HG03378 (cell line): ENCODE results near the gene CCDC142.

ENCODE experiments used
- ATAC-seq: cut with Tn5 transposase; IDR thresholded peaks from one replicate; pipeline ENCODE4 v1.9.1; 2021; ENCODE audit warnings: mild to moderate bottlenecking, moderate library complexity; ENCODE audit not compliant: unreplicated experiment

Gene CCDC142

GRCh38 chr2:74482801-74483674 lies at the start of gene CCDC142, which contains the start of gene TTC31:
TSS of gene CCDC142 (minus strand) at chr2:74482998. CDS start at chr2:74482837, 161 bp downstream.
TSS of gene TTC31 (plus strand) at chr2:74483081. CDS start at chr2:74483096, 15 bp downstream.
- peak; percentile 88 for ATAC-seq

- no peak for ATAC-seq
Measured at GRCh38 chr2:74532222-74532621, 49.4 kb upstream of the CCDC142 start.

GRCh38 chr2:74531666-74532065 lies 48.9 kb upstream of the CCDC142 start:
- no peak for ATAC-seq

- ATAC-seq, result peak; percentile 39
Measured at GRCh38 chr2:74530239-74531187, 47.7 kb upstream of the CCDC142 start.

GRCh38 chr2:74529357-74530238 lies 46.8 kb upstream of the CCDC142 start, which contains the start of the genes AUP1 and HTRA2:
TSS of gene AUP1 (minus strand) at chr2:74529706. CDS start at chr2:74529629, 77 bp downstream.
TSS of gene HTRA2 (plus strand) at chr2:74529933. CDS start at chr2:74530007, 74 bp downstream.
- ATAC-seq, result peak; percentile 68

- peak; percentile 5 for ATAC-seq
Measured at GRCh38 chr2:74528600-74529356, 46.0 kb upstream of the CCDC142 start.

- no peak for ATAC-seq
Measured at GRCh38 chr2:74527741-74528140, 44.9 kb upstream of the CCDC142 start.

- ATAC-seq, result no peak
Measured at GRCh38 chr2:74526649-74527230, 43.9 kb upstream of the CCDC142 start.

GRCh38 chr2:74525717-74526648 lies 43.2 kb upstream of the CCDC142 start, which contains the start of gene DQX1:
TSS of gene DQX1 (minus strand) at chr2:74526231. CDS start at chr2:74525729, 502 bp downstream.
- ATAC-seq, result peak; percentile 24

GRCh38 chr2:74524955-74525716 lies 42.3 kb upstream of the CCDC142 start:
- no peak for ATAC-seq

- no peak for ATAC-seq
Measured at GRCh38 chr2:74524005-74524404, 41.2 kb upstream of the CCDC142 start.

- no peak for ATAC-seq
Measured at GRCh38 chr2:74522516-74522915, 39.7 kb upstream of the CCDC142 start.

GRCh38 chr2:74516650-74517049 lies 33.9 kb upstream of the CCDC142 start:
- ATAC-seq, result no peak

GRCh38 chr2:74515981-74516633 lies 33.3 kb upstream of the CCDC142 start:
- ATAC-seq, result no peak

GRCh38 chr2:74515271-74515980 lies 32.6 kb upstream of the CCDC142 start:
- ATAC-seq, result no peak
